HG03064 (cell line): ENCODE results near the gene GLIS1.
A peak's percentile ranks its signal among the peaks of the same experiment; 100 is the strongest.
"Not testable (repeated sequence)": the region's sequence is repeated elsewhere in the genome, so short reads cannot be mapped to it uniquely, and the experiment has no call there.

Experiments used
- ATAC-seq: cut with Tn5 transposase; IDR thresholded peaks from one replicate; pipeline ENCODE4 v1.9.1; 2021; ENCODE audit warnings: low read depth; ENCODE audit not compliant: unreplicated experiment

GLIS1 gene

GRCh38 chr1:53739109-53739681, at the start of gene GLIS1:
GLIS1 (minus strand) TSS chr1:53739164; CDS start chr1:53738064, 1,100 bp downstream.
- ATAC-seq: peak; percentile 94

GRCh38 chr1:53787655-53788054, 48.7 kb upstream of the GLIS1 start:
- no peak for ATAC-seq

DNA sequence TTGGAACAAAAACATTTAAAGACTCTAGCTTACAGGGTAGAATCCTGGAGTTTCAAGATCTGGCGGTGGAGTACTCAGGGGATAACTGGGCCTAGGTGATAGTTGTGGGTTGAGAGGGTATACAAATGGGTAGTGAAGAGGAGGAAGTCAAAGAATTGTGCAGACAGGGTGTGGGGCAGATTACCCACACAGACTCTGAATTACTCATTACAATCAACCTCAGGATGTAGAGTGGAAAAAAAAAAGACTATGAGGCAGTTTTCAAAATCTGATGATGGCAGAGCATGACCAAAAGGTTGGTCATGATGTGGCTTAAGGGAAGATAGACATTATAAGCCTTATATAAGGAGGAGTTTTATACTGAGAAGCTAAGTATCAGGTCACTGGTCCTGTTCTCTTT, 44.1 kb upstream of the GLIS1 start:
- ATAC-seq: no peak

- ATAC-seq: no peak
Observed at GRCh38 chr1:53781654-53782053, 42.7 kb upstream of the GLIS1 start.

- no peak for ATAC-seq
Observed at GRCh38 chr1:53777272-53777671, 38.3 kb upstream of the GLIS1 start.

- no peak for ATAC-seq
Observed at GRCh38 chr1:53771648-53772047, 32.7 kb upstream of the GLIS1 start.

GRCh38 chr1:53769780-53770179, 30.8 kb upstream of the GLIS1 start:
- no peak for ATAC-seq

- ATAC-seq: no peak
Observed at GRCh38 chr1:53769184-53769583, 30.2 kb upstream of the GLIS1 start.

GRCh38 chr1:53766831-53767405, 28.0 kb upstream of the GLIS1 start:
- no peak for ATAC-seq

DNA sequence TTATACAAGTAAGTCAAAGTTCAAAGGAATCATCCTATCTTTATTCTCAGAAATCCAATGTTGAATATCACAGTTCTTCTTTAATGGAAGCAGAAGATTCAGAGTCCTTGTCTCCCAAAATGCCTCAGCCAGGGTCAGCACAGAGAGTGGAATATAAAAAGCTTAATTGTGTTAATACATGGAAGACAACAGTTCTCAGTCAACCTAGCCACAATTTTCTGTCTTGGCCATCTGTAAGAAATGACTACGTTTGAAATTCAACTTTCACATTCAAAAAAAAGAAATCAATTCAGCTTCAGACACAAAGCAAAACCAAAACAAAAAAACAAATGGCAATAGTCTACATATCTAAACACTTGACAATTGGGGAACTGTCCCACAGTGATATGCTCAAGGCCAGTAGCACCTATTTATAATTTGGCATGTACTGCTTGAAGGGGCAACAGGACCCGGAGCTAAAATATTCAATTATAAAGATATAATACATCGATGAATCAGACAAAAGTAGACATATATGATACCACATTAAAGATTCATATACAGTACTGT, 27.3 kb upstream of the GLIS1 start:
- no peak for ATAC-seq

DNA sequence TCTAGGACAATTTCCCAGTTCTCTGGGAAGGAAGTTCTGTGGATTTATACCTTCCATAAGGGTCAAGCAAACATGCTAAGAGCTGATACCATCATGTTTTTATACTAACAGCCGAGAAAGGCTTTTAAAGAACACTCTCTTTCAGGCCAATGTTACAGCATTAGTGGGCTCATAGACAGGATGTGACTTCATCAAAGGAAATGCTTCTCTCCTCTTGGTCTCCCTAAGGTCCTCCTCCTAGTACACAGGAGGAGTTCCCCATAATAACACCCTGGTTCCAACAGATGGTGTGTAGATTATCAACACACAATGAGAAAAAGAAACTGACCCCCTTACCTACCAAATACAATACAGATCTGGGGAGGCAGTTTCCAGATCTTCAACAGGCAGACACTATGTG, 26.7 kb upstream of the GLIS1 start:
- ATAC-seq: no peak

DNA sequence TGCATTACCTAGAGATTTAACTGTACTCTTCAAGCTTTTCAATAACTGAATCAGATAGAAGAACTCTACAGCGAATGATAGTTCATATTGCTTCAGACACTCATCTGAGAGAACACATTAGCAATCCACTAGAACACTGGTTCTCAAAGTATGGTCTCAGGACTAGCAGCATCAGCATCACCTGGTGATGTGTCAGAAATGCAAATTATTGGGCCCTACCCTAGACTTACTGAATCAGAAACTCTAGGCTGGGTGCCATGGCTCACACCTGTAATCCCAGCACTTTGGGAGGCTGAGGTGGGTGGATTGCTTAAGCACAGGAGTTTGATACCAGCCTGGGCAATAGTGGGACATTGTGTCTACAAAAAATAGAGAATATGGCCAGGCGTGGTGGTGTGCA, 24.9 kb upstream of the GLIS1 start:
- ATAC-seq: no peak

GRCh38 chr1:53763461-53763860, 24.5 kb upstream of the GLIS1 start:
- no peak for ATAC-seq

DNA sequence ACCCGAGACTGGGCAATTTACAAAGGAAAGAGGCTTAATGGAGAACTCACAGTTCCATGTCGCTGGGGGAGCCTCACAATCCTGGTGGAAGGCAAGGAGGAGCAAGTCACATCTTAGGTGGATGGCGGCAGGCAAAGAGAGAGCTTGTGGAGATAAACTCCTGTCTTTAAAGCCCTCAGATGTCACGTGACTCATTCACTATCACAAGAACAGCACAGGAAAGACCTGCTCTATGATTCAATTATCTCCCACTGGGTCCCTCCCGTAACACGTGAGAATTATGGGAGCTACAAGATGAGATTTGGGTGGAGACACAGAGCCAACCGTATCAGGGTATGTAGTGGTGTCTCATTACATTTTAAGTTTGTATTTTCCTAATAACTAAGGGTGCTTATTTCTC, 21.5 kb upstream of the GLIS1 start:
- not testable (repeated sequence) for ATAC-seq

DNA sequence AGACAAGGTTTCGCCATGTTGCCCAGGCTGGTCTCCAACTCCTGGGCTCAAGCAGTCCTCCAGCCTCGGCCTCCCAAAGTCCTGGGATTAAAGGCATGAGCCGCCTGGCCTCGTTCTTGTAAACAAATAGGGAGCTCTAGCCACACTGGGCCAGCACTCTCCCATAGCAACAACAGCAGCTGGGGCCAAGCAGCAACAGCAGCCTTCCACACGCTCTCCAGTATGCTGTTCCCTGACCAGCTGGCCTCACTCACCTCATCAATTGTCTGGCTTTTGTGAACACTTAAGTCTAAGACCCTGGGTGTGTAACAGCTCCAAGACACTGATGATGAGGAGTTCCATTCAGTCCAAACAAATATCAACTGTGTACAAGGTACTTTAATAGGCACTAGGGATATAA, 16.9 kb upstream of the GLIS1 start:
- ATAC-seq: no peak

DNA sequence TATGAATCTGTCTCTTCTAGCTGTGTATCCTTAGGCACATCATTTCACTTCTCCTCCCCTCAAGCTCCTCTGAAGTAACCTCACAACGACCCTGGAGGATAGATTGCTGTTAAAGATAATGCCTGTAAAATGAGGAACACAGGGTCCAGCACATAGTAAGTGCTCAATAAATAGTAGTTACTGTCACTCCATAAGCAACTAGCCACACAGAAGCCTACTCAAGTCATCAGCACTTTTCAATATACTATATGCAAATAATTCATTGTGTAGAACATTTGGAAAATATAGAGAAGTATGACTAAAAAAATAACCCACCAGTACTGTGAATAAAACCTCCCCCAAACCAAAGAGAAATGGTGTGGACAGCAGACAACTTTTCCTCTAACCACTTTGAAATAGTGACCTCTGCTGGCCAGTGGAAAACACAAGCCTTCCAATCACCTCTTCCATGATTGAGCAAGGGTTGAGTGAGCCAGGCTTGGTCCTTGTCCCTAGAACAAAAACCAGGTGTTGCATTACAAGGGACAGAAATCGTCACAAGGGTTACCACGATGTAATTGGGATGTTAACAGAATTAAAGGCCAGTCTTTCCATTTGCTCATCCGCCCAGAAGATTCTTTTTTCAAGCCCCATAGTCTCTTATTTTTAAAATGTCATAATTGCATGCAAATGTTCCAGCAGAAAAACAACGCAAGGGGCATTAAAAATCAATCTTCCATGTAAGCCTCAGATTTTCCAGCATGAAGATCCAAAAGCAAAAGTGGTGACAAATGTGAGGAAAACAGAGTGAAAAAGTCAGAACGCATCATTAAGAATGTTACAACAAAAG, 15.7 kb upstream of the GLIS1 start:
- ATAC-seq: no peak

DNA sequence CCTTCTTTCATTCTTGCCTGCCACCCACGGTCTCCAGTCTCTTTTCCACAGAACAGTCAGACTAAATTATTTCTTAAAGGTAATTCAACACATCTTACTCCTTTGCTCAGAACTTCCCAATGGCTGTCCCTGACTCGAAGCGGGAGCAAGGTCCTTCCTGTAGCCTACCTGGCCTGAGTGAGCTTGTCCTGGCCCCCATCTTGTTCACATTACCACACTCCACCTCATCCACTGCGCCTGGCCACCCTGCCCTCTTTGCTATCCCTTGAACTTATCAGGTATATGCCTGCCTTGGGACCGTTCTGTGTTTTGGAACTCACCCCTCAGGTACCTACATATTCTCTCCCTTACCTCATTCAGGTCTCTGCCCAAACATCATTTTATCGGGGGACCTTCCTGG, 13.3 kb upstream of the GLIS1 start:
- no peak for ATAC-seq

- ATAC-seq: no peak
Observed at GRCh38 chr1:53747841-53748240, 8.9 kb upstream of the GLIS1 start.

DNA sequence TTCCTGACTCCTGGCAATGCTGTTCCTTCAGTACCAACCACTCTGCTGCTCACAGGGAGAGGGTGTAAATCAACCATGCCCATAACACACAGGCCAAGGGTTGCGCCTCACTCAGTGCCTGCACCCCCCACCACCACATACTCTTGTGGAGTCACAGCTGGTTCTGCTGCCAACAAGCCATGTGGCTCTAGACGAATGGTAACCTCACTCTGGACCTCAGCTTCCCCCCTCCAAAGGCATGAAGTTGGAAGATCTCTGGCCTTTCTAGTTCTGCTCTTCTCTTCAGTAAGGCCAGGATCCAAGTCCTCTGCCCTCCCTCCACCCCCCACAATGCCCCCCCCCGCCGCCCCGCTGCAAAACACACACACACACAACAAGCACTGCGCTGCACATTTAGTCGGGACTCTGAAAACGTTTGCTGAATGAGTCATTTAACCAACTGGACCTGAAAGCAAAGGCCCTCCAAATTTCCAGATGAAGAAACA, 1.7 kb upstream of the GLIS1 start:
- no peak for ATAC-seq

DNA sequence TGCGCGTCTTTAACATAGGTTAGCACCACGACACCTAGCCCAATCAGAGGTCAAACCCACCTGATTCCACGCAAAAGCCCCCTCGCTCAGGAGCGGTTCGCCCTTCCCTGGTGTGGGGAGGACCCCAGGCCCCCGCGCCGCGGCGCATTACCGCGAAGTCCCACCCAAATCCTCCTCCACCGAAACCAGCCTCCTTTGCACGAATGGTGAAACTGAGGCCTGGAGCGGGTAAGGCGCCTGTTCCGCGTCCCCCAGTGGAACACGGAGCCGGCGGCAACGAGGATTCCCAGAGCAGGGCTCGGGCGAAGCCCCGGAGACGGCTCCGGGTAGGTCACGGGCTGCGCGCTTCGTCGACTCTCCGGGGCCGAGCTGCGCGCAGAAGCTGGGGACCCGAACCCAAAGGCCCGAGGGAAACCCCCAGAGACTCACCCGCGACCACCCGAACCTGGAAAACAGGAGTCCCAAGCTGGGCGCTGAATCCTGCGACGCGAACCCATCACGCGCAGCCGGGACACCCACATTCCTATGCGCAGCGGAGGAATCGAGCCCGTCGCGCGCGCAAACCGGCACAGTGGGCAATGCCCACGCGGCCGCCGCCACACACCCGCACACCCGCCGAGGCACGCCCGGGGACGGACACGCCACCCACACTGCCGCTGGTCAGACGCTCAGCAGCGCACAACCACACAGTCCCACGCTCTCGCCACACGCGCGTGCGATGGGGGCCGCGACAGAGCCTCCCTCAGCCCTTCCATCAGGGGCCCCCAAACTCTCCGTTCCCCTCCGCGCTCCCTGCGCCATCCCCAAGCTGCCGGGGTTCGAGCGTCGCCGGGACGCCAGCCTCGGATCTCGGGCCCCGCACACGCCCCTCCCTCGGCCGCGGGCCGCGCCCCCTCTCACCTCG, 507 bp downstream of the GLIS1 start:
- no peak for ATAC-seq
